Stimulated activated CD8-positive, alpha-beta memory T cell treated with anti-CD3 and anti-CD28 coated beads, Interleukin-7, amount 100 ng/mL, for 1 hour (primary cell): ENCODE measurements around the gene MFNG.
A peak's percentile ranks its signal among the peaks of the same experiment; 100 is the strongest.

Experiments used
- DNase-seq, 2 donors: peaks; one replicate each; pipeline ENCODE4 v3.0.0-alpha.2; 2020; ENCODE audit warnings: low read depth in 2 of 2

MFNG gene

GRCh38 chr22:37514526-37515051 is 28.4 kb upstream of the MFNG start:
- DNase-seq: no peak

- DNase-seq: no peak
Observed at GRCh38 chr22:37511395-37512104, 25.4 kb upstream of the MFNG start.

GRCh38 chr22:37510091-37510490 is 23.9 kb upstream of the MFNG start:
- DNase-seq: no peak

GRCh38 chr22:37509059-37509860 is 23.1 kb upstream of the MFNG start:
- DNase-seq: no peak

GRCh38 chr22:37508431-37508992 is 22.3 kb upstream of the MFNG start:
- no peak for DNase-seq

- no peak for DNase-seq
Observed at GRCh38 chr22:37507731-37508130, 21.5 kb upstream of the MFNG start.

GRCh38 chr22:37505989-37506388 is 19.8 kb upstream of the MFNG start:
- no peak for DNase-seq

GRCh38 chr22:37505565-37505964 is 19.4 kb upstream of the MFNG start:
- no peak for DNase-seq

GRCh38 chr22:37504964-37505363 is 18.8 kb upstream of the MFNG start:
- DNase-seq: no peak

GRCh38 chr22:37503850-37504249 is 17.7 kb upstream of the MFNG start:
- no peak for DNase-seq

- DNase-seq: no peak
Observed at GRCh38 chr22:37503183-37503683, 17.0 kb upstream of the MFNG start.

GRCh38 chr22:37502342-37503182 is 16.4 kb upstream of the MFNG start:
- no peak for DNase-seq

GRCh38 chr22:37501610-37502341 is 15.6 kb upstream of the MFNG start:
- DNase-seq: no peak

GRCh38 chr22:37500745-37501609 is 14.8 kb upstream of the MFNG start:
- DNase-seq: no peak

- no peak for DNase-seq
Observed at GRCh38 chr22:37499789-37500540, 13.8 kb upstream of the MFNG start.

- no peak for DNase-seq
Observed at GRCh38 chr22:37499027-37499707, 13.0 kb upstream of the MFNG start.

- DNase-seq: peak; percentile 47 to 49
Observed at GRCh38 chr22:37498289-37498909, 12.2 kb upstream of the MFNG start.

GRCh38 chr22:37497062-37497599 is 10.9 kb upstream of the MFNG start:
- no peak for DNase-seq
